Left ventricle myocardium inferior (tissue), 1 donor: Measurements from ENCODE around the gene TEKT5. TPM values are rescaled to one million over a fixed set of nuclear protein-coding genes. Genes with fewer than 3 reads are reported as not detected.
"Not testable (repeated sequence)": the region's sequence is repeated elsewhere in the genome, so short reads cannot be mapped to it uniquely, and the experiment has no call there.

Experiments used
- DNase-seq: peaks from one replicate; pipeline ENCODE4 v3.0.0-alpha.2; 2020
- H3K27ac ChIP-seq: fragments of 200-600 bp; replicated peaks from 2 replicates; pipeline ENCODE4 v1.8.0; 2021
- H3K27me3 ChIP-seq: fragments of 200-600 bp; 2 replicates; pipeline ENCODE4 v1.8.0; 2021; ENCODE audit warnings: low read depth
- H3K36me3 ChIP-seq: fragments of 200-600 bp; 2 replicates; pipeline ENCODE4 v1.8.0; 2021
- H3K4me1 ChIP-seq: fragments of 200-600 bp; 2 replicates; pipeline ENCODE4 v1.8.0; 2021
- H3K4me3 ChIP-seq: fragments of 200-600 bp; 2 replicates; pipeline ENCODE4 v1.8.0; 2021; ENCODE audit warnings: mild to moderate bottlenecking, moderate library complexity
- H3K9me3 ChIP-seq: fragments of 200-600 bp; replicated peaks from 2 replicates; pipeline ENCODE4 v1.8.0; 2021
- CTCF ChIP-seq: fragments of 200-600 bp; IDR thresholded peaks from 2 replicates; pipeline ENCODE4 v1.8.0; 2021; ENCODE audit warnings: antibody characterized with exemption, mild to moderate bottlenecking, borderline replicate concordance
- intact Hi-C: fragments of 100-400 bp; cut with micrococcal nuclease; formaldehyde crosslinking; loops from one replicate; pipeline ENCODE4 v1.11.0; 2022
- total RNA-seq: library from RNA; stranded (reverse); fragmentation: NEBNext Ultra II Directional; extraction: Animal tissue kit (Norgen Biotek cat#: 25700); gene quantifications from one replicate; pipeline ENCODE4 v1.2.1, GENCODE V29; 2021
- donor health status: DM: no; HTN: yes; CAD: no; lungs with severe emphysema.

The TEKT5 gene
- total RNA-seq, 1 donor from 2014 or later = not detected

GRCh38 chr16:10629592-10629963 lies 65.2 kb downstream of the TEKT5 start:
- no peak for DNase-seq
- H3K4me1 ChIP-seq = no peaks in the 10 kb centered on the region
- H3K27ac ChIP-seq = no peak overlapping the region
- H3K27me3 ChIP-seq = no peaks in the 10 kb centered on the region
- no peak for TF ChIP-seq CTCF
- intact Hi-C loops = no loop called here
- no peaks in the 10 kb centered on the region for H3K36me3 ChIP-seq
- peaks cover 1% of the 10 kb centered on the region for H3K9me3 ChIP-seq
- H3K4me3 ChIP-seq = no peak overlapping the region

DNA sequence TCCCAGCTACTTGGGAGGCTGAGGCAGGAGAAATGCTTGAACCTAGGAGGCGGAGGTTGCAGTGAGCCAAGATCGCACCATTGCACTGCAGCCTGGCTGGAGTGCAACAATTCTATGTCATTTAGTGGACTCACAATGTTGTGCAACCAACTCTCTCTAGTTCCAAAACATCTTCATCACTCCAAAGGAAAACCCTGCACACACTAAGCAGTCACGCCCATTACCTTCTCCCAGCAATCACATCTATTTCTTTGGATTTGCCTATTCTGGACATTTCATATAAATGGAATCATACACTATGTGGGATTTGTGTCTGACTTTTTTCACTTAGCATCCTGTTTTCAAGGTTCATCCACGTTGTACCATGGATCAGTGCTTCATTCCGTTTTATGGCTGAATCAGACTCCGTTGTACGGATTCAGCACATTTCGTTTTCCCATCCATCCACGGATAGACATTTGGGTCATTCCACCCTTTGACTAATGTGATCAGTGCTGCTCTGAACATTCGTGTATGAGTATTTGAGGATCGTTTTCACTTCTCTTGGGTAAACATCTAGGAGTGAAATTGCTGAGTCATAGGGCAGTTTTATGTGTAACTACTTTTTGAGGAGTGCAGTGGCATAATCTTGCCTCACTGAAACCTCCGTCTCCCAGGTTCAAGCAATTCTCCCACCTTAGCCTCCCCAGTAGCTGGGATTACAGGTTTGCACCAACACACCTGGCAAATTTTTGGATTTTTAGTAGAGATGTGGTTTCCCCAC lies 69.0 kb downstream of the TEKT5 start:
- DNase-seq = no peak
- H3K27ac ChIP-seq = no peak overlapping the region
- TF ChIP-seq CTCF = no peak
- H3K9me3 ChIP-seq = no peaks in the 10 kb centered on the region
- H3K4me1 ChIP-seq = peaks cover 5% of the 10 kb centered on the region
- intact Hi-C loops = no loop called here
- H3K27me3 ChIP-seq = no peaks in the 10 kb centered on the region
- no peak overlapping the region for H3K4me3 ChIP-seq
- no peaks in the 10 kb centered on the region for H3K36me3 ChIP-seq

- no peak for TF ChIP-seq CTCF
- DNase-seq = no peak
- Histone ChIP-seq H3K4me3 (no peak overlapping the region), H3K4me1 (peaks cover 10% of the 10 kb centered on the region), H3K27ac (no peak overlapping the region), H3K27me3 (no peaks in the 10 kb centered on the region), H3K36me3 (no peaks in the 10 kb centered on the region), H3K9me3 (no peaks in the 10 kb centered on the region)
- intact Hi-C loops = no loop called here
These were observed 70.2 kb downstream of the TEKT5 start for GRCh38 chr16:10624527-10624926.

- H3K27ac ChIP-seq = peak overlapping the region; percentile 76
- H3K36me3 ChIP-seq = no peaks in the 10 kb centered on the region
- peaks cover 25% of the 10 kb centered on the region for H3K4me1 ChIP-seq
- no peaks in the 10 kb centered on the region for H3K9me3 ChIP-seq
- intact Hi-C loops = no loop called here
- TF ChIP-seq CTCF = no peak
- no peaks in the 10 kb centered on the region for H3K27me3 ChIP-seq
- H3K4me3 ChIP-seq = no peak overlapping the region
- DNase-seq = no peak
These were observed 71.7 kb downstream of the TEKT5 start for GRCh38 chr16:10623059-10623458.

GRCh38 chr16:10622036-10622921 lies 72.5 kb downstream of the TEKT5 start:
- Histone ChIP-seq H3K4me1 (peaks cover 33% of the 10 kb centered on the region), H3K4me3 (peak overlapping the region; percentile 32), H3K27me3 (no peaks in the 10 kb centered on the region), H3K36me3 (no peaks in the 10 kb centered on the region), H3K27ac (peak overlapping the region; percentile 76), H3K9me3 (no peaks in the 10 kb centered on the region)
- intact Hi-C loops = no loop called here
- peak; percentile 39 for DNase-seq
- no peak for TF ChIP-seq CTCF

GRCh38 chr16:10621216-10621949 lies 73.3 kb downstream of the TEKT5 start:
- peak overlapping the region; percentile 76 for H3K27ac ChIP-seq
- H3K9me3 ChIP-seq, intact Hi-C loops, H3K36me3 ChIP-seq, H3K4me3 ChIP-seq, H3K27me3 ChIP-seq, DNase-seq: not testable (repeated sequence)
- H3K4me1 ChIP-seq = peaks cover 42% of the 10 kb centered on the region
